ENCODE data around the gene FGFR2.
A peak's percentile ranks its signal among the peaks of the same experiment; 100 is the strongest.

FGFR2 gene

DNA sequence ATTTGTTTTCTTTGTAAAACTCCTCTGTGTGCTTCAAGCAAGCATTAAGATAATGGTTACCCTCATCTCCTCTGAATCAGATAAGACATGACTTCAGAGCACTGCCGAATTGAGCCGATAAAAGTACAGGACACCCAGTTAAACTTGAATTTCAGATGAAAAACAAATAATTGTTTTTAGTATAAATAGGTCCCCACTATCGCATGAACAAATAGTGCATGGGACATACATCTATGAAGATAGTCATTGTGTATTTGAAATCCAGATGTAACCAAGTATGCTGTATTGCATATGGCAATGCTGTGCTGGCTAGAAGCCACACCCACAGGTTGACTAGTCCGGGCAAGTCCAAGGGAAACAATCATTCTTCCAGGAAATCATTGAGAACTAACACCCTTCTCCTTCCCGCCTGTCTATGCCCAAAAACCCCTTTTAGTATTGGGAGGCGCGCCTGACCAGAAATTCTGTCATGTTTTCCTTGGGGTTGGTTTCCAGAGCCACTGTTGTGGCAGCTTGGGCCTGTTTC, 12.6 kb upstream of the FGFR2 start:
- no peak for DNase-seq (ENCODE audit: low read depth in 3 of 3)

GRCh38 chr10:121609426-121610380, 11.5 kb upstream of the FGFR2 start:
- no peak for DNase-seq (ENCODE audit: low read depth in 3 of 3)

GRCh38 chr10:121608469-121609190, 10.4 kb upstream of the FGFR2 start:
- DNase-seq (ENCODE audit: low read depth in 3 of 3): peak in 2 of 3 experiments; percentile 3 to 22

- DNase-seq (ENCODE audit: low read depth in 3 of 3): no peak
These were observed 9.2 kb upstream of the FGFR2 start for GRCh38 chr10:121607310-121608055.

DNA sequence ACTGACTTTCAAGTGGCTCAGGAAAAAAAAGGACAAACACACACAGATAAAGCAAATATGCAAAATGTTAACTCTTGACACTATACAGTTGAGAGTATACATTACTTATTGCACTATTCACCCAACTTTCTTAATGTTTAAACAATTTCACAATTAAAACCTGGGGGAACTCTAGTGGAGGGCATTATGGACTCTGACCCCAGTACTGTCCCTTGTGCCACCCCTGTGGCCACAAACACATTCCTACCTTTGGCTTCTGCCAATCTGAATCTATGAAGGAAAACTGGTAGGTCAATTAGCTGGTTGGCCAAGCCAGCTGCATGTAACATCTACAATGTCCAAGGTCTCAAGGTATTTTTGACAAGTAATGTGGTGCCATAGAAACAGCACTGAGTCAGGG, 7.5 kb upstream of the FGFR2 start:
- no peak for DNase-seq (ENCODE audit: low read depth in 3 of 3)

DNA sequence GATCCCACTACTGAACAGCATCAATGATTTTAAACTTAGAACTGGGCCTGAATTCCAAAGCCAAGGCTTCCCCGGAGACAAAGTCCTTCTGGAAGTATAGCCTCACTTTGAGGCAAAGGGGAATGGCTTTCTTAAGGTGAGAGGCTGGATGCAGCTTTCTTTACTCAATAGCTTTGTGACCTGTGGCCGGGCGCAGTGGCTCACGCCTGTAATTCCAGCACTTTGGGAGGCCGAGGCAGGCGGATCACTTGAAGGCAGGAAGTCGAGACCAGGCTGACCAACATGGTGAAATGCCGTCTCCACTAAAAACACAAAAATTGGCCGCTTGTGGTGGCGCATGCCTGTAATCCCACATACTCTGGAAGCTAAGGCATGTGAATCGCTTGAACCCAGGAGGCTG, 3.2 kb upstream of the FGFR2 start:
- DNase-seq (ENCODE audit: low read depth in 3 of 3): no peak

GRCh38 chr10:121600611-121601010, 2.4 kb upstream of the FGFR2 start:
- no peak for DNase-seq (ENCODE audit: low read depth in 3 of 3)

- DNase-seq (ENCODE audit: low read depth in 3 of 3): no peak
These were observed 1.7 kb upstream of the FGFR2 start for GRCh38 chr10:121599947-121600346.

- DNase-seq (ENCODE audit: low read depth in 3 of 3): no peak
These were observed 561 bp downstream of the FGFR2 start for GRCh38 chr10:121597504-121598262.

GRCh38 chr10:121596689-121597503, 1.3 kb downstream of the FGFR2 start:
- DNase-seq (ENCODE audit: low read depth in 3 of 3): no peak

- no peak for DNase-seq (ENCODE audit: low read depth in 3 of 3)
These were observed 2.2 kb downstream of the FGFR2 start for GRCh38 chr10:121595806-121596688.

DNA sequence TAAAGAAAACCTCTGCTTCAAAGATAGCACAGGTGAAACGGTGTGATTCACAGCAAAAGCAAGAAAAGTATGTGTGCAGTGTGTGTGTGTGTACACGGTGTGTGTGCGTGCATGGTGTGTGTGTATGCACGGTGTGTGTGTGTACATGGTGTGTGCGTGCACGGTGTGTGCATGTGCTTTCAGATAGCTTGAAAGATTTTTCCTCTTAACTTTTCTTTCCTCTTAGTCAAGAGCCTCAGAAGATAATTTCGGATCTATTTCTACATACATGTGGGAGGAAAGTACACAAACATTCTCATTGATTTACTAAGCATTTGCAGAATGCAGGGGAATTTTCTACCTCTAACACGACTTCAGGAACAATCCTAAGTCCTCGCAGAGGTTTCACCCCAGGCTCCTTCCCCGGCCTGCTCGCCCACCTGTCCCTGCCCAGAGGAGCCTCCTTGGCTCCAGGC, 2.9 kb downstream of the FGFR2 start:
- DNase-seq (ENCODE audit: low read depth in 3 of 3): no peak

- DNase-seq (ENCODE audit: low read depth in 3 of 3): no peak
These were observed 3.5 kb downstream of the FGFR2 start for GRCh38 chr10:121594623-121595350.

GRCh38 chr10:121594076-121594475, 4.2 kb downstream of the FGFR2 start:
- no peak for DNase-seq (ENCODE audit: low read depth in 3 of 3)

- no peak for DNase-seq (ENCODE audit: low read depth in 3 of 3)
These were observed 4.8 kb downstream of the FGFR2 start for GRCh38 chr10:121593281-121594075.

DNA sequence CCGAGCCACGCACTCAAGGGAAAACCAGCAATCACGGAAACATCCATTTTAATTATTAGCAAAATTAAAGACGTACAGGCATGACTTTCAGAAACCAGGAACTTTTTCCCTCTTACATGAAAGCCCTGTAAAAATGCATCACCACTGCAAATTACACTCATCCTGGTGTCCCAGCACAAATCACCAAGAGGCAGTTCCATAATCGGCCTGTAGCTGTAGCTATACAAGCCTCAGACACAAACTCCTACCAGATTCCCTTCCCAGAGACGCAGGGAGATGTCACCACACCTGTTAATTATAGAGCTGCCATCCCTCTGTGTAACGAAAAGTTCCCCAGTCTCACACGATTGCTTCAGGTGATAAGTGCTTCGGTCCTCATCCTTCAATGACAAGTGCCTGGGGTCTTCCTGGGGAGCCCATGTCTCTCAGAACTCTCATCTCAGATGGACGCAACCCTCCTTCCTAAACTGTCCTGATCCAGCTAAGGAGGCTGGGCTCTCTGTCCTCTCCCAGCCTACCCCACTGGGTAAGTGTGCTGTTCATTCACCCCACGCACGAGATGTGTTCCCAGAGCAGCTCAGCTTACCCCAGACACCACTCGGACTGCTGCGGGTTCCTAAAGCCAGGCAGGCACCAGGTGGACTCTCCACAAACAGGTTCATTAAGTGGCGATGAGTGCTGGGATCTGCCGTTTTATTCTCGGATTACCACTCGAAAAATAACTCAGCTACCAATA, 5.9 kb downstream of the FGFR2 start:
- DNase-seq (ENCODE audit: low read depth in 3 of 3): no peak

- no peak for DNase-seq (ENCODE audit: low read depth in 3 of 3)
These were observed 7.1 kb downstream of the FGFR2 start for GRCh38 chr10:121591186-121591585.

Measured in stimulated activated CD4-positive, alpha-beta T cell treated with anti-CD3 and anti-CD28 coated beads, TNF-alpha, amount 100 ng/mL, for 24 hours (primary cell).